GM18861 (cell line): Measurements from ENCODE around the gene CDKL5.

Source experiments
- ATAC-seq: cut with Tn5 transposase; IDR thresholded peaks from one replicate; pipeline ENCODE4 v1.9.1; 2021; ENCODE audit not compliant: unreplicated experiment

The CDKL5 gene

DNA sequence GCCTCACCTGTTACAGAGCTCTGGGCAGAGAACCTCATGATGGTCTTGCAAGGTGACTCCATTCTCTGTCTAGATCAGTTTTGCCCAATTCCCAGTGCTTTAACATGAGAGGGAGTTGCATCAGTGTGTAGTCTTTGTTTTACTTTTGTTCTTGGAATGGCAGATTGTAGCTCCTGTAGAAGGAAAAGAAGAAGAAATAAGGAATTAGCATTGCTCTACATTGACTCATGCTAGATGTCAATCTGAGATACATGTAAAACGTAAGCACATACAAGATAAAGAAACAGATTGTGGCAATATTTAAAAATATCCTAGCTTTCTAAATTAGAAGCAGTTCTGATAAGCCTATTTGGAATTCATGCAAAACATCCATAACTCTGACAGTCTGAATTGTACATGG, 266.0 kb downstream of the CDKL5 start:
- ATAC-seq: no peak

DNA sequence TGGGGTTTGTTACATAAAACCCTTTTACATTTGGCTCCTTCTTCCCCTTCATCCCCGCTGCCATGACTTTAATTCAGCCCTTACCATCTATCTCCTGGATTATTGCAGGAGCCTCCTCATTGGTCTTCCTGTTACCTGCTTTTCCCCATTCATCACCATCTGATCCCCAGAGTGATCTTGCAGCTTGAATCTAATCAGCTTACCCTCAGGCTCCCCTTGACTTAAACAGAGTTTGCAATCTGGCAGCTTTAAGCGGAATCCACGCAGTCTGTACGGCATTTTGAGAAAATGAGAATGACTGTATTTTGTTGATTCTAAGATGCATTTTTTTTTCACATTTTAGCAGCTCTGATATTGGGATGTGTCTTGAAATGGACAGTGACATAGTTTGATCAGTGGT, 267.1 kb downstream of the CDKL5 start:
- no peak for ATAC-seq

DNA sequence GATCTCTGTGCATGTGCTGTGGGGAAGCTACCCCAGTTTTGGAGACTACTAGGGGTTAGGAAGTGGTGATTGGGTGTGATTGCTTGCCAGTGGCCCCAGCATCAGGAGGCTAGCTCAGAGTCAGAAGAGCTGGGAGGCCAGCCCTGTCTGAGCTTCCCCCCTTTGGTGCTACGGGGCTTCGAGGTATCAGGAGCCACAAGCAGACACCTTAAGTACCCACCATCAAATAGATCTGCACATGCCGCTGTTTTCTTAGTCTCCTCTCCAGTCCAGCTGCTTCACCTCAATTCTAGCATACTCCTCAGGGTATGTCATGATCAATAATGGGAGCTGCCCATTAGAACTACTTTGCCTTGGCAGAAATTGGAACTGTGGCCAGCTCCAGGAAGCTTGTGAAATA, 271.2 kb downstream of the CDKL5 start:
- no peak for ATAC-seq

DNA sequence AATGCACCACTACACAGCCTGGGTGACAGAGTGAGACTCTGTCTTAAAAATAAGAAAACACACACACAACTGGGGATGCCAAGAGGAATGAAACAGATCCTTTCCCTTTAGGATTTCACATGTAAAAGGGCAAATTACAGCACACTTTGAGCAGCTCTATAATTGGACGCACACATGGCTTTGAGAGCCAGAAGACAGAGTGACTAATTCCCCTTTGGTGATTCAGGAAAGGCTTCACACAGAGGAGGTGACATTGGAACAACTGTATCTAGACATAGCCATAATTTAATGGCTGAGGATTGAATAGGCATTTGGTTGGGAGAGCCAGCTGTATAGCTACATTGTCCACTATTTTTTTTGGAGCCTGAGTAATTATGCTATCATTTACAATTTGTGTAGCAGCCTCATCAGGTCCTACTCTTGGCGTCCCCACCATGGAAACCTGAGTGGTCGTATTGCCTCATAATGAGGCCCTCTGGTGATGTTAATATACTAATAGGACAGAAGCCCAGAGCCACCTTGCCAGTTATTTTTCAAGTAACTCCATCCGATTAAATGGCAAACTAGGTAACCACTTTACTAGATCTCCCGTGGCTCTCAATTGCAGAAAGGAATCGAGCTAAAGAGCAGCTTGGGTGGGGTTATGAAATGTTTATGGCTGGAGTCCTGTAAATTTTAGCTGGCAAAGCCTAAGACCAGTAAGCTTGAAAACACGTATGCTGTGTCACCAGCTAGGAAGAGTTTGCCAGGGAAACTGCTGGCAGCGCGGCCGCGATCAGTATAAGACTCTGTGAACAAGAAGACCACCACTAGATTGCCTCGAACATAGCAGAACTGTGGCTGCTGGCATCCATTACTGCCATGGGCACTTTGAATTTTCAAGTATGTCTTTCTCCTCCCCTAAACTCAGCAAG, 273.6 kb downstream of the CDKL5 start:
- no peak for ATAC-seq

DNA sequence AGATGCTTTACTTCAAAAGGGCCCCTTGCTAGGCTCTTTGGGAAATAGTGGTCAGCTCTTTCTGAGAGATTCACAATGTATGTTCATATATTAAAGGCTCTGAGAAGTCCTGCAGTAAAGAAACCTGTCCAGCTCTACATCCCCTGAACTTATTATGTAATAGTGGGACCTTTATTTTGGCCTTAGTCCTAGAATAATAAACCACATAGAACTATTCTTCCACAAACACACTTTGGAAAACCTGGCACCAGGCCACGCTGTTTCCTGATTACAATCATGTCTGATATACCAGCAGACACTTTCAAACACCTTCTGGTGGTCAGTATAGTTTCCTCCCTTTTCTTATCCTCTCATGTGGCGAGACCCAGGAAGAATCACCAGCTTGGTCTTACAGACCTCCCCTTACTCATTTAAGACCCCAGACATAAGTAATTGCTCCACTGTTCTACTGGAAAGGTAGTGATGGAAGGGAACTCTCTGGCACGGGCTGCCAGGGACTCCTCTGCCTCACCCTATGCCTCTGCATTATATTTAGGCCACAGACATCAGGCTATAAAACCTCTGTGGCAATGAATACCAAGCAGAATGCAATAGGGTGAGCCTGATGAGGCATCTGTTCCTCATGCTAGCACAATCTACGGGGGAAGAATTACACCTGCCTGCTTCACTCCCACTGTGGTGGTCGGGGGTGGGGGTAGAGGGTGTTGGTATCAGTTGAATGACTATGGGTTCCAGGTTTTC, 276.4 kb downstream of the CDKL5 start:
- ATAC-seq: no peak

DNA sequence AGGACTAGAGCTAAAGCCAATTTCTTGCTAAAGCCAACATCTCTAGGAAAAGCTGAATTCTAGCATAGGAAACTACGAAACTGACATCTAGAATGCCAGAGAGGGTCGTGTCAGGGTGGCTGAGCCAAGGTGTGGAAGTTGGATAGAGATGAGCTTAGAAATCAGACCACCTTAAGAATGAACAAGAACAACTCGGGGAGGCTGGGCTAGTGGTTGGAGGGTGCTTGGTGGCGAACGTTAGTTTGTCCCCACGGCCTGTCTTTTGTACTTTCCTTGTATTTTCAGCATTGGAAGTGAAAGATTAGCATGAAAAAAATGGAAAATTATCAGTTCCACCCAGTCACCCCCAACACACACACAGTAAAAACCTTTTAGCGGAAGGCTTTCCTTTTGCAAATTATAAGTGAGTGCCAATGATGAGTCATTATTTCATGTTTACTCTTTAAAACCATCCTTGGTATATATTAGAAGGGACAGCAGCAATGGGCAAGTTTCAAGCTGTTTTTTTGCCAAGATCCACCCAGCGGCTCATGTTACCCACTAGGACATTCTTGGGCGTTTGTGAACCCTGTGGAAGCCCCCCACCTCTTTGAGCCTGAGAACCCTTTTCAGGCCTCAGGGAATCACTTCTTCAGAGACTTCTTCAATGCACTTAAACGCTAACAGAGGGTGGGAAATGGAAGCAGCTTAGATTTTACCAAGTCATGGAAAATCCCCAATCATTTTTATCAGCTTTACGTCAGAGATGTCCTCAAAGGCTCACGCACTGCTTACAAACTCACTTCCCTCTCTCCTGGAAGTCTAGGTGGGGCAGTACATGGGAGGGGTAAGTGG, 277.2 kb downstream of the CDKL5 start:
- no peak for ATAC-seq
